NAMALWA (cell line): ENCODE data around the gene TAS2R42.

Source experiments
- DNase-seq: peaks from one replicate; pipeline ENCODE4 v3.0.0-alpha.2; 2015; ENCODE audit warnings: low spot score

Gene TAS2R42

GRCh38 chr12:11144297-11144696, 42.4 kb downstream of the TAS2R42 start:
- no peak for DNase-seq

GRCh38 chr12:11143352-11143751, 43.4 kb downstream of the TAS2R42 start:
- DNase-seq, result no peak

- DNase-seq, result no peak
Observed at GRCh38 chr12:11136075-11136474, 50.7 kb downstream of the TAS2R42 start.
